ENCODE results near the gene IFT80.
A peak's percentile ranks its signal among the peaks of the same experiment; 100 is the strongest.

Gene IFT80

DNA sequence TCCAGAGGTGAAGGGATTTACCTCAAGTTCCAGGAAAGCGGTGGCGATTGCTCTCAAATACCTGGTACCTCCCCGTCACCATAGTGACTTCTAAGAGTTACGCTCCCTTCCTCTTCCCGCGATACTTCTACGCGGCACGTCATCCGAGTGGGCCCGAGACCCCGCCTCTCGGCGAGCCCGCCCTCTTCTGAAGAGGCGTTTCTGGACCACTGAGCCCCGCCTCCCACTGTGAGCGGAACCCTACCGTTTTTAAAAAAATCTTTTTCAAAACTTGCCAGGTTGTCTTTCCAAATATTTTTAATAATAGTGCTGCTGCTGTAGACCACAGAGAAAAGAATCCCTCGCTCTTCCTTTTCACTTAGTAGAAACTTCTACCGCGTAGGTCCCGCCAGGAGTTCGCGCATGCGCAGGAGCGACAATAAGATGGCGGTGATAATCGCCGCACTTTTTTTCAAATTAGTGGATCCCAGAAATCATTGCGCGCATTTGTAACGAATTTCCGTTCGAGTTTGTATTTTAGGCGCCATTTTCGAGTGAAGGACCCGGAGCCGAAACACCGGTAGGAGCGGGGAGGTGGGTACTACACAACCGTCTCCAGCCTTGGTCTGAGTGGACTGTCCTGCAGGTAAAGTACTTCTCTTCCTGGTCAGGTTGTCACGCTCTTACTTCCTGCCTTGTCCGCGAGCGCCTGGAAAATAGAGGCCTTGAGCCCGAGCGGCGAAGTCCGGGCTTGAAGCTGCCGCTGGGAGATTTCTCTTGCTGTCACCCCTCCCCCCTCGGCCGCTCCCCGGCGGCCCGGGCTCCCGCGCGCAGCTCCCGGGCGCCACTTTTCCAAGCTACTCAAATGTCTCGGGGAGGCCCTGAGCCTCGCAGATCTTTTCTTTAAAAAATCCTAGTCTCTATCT lies at the start of gene IFT80, which contains the start of gene SMC4:
Gene IFT80 (minus strand): TSS at position 101 of the 905 bp plus-strand sequence. CDS start 14,625 bp downstream, outside the sequence.
Gene SMC4 (plus strand): TSS at position 526 of the 905 bp plus-strand sequence. CDS start 1,177 bp downstream, outside the sequence.
- peak; percentile 77 for DNase-seq (ENCODE audit: low read depth)

DNA sequence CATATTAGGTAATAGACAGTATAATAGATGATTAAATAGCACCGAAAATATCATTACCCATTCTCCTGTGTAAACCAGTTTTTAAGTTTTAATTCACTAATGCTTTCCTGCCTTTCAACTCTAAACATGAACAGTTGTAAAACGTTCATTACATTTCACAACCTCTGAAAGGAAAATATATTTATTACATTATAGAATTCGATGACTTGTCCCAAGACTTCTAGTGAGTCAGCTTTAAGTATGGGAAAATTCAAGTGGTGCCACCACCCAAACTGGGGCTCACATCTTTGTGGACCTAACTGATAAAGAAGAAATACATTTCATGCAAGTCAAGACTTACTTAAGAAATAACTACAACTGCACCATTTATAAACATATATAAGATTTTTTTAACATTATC lies 48.5 kb upstream of the IFT80 start:
- no peak for DNase-seq (ENCODE audit: low read depth)

DNA sequence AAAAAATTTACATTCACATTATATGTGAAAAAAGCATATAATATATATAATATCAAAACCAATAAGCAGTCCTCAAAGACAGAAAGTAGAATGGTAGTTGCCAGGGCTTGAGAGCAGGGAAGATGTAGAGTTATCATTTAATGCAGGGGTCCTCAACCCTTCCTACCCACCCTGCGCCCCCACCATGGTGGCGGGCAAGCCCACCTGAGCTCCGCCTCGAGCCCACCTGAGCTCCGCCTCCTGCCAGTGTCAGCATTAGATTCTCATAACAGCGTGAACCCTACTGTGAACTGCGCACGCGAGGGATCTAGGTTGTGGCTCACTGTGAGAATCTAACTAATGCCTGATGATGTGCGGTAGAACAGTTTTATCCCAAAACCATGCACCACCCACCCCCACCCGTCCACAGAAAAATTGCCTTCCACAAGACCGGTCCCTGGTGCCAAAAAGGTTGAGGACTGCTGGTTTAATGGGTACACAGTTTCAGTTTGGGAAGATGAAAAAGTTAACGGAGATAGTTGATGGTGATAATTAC lies 47.6 kb upstream of the IFT80 start:
- no peak for DNase-seq (ENCODE audit: low read depth)

DNA sequence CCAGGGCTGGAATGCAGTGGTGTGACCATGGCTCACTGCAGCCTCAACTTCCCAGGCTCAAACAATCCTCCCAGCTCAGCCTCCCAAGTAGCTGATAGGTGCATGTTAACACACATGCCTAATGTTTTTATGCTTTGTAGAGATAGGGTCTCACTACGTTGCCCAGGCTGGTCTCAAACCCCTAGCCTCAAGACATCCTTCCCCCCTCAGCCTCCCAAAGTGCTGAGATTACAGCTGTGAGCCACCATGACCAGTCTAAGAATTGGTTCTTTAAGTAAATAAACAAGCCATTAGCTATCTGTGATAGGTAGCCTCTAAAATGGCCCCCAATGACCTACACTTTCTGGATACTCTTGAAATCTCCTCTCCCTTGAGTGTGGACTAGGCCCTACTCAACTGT lies 46.8 kb upstream of the IFT80 start:
- no peak for DNase-seq (ENCODE audit: low read depth)

DNA sequence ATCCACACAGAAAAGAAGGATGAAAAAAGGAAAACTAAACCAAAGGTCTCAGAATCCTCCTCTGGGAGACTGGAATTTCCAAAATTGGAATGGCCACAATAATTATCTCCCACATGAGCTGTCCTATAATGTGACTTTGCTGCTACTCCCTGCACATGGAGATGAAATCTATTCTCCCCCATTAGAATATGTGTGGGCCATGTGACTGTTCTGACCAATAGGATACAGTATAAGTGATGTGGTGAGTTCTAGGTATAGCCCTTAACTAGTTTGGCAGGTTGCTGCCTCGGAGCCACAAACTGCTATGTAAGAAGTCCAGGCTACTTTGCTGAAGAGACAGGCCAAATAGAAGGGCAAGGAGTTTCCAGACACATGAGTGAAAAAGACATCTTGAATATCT lies 45.4 kb upstream of the IFT80 start:
- no peak for DNase-seq (ENCODE audit: low read depth)

DNA sequence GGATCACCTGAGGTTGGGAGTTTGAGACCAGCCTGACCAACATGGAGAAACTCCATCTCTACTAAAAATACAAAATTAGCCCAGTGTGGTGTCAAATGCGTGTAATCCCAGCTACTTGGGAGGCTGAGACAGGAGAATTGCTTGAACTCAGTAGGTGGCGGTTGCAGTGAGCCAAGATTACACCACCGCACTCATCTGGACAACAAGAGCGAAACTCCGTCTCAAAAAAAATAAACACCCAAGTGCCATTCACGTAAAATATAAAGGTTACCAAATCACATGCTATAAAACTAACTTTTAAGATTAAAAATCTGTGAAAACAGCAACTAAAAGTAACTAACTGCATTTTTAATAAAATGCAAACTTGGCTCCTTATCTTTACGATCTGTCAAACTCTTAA lies 41.7 kb upstream of the IFT80 start:
- DNase-seq (ENCODE audit: low read depth) = no peak

DNA sequence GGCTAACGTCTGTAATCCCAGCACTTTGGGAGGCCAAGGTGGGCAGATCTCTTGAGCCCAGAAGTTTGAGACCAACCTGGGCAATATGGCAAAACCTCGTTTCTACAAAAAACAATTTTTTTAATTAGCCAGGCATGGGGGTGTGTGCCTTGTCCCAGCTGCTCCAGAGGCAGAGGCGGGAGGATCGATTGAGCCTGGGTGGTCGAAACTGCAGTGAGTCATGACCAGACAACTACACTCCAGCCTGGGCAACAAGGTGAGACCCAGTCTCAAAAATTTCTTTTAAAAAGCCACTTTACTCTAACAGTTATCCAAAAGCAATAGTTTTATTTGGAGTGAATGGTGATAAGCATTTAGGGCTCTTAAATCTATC lies 38.0 kb upstream of the IFT80 start:
- DNase-seq (ENCODE audit: low read depth) = no peak

DNA sequence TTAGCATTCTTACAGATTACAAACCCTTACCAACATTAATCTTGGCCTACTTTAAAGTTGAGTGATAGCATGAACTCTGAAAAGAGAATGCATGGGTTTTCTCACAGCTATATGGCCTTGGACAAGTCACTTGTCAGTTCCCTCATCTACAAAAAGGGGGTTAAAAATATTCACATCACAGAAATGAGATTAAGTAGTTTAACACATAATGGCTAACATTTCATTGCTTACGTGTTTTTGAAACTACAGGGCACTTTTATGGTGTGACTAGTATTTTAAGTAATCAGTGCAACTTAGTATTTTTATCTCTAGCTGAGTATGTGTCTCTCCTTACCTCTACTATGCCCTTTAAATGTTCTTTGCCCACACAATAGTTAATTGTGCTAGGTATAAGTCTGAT lies 36.7 kb upstream of the IFT80 start:
- no peak for DNase-seq (ENCODE audit: low read depth)

DNA sequence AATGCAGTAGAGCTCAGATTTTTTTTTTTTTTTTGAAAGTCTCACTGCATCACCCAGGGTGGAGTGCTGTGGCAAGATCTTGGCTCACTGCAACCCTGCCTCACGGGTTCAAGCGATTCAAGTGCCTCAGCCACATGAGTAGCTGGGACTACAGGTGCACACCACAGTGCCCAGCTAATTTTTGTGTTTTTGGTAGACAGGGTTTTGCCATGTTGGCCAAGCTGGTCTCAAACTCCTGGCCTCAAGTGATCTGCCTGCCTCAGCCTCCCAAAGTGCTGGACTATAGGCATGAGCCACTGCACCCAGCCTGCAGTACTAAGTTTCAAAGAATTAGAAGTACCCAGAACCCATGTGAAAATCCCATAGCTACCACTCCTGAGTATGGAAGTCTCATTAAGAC lies 36.1 kb upstream of the IFT80 start:
- no peak for DNase-seq (ENCODE audit: low read depth)

DNA sequence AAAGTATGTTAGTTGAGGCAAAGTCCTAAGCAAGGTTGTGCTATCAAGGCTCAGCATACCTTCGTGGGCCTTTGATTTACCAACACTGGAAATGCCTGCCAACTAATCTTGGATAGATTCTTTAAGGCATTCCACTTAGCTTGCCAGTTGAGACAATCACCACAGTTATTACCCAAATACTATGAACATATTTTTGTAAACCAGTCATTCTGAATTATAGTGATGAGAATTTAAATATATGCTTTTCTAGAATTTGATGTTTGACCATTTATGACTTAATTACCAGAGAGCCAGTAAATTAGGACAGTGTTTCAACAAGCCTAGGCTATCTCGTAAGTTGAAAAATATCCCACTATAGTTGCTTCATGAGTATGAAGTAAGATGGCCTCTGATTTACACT lies 35.0 kb upstream of the IFT80 start:
- no peak for DNase-seq (ENCODE audit: low read depth)

DNA sequence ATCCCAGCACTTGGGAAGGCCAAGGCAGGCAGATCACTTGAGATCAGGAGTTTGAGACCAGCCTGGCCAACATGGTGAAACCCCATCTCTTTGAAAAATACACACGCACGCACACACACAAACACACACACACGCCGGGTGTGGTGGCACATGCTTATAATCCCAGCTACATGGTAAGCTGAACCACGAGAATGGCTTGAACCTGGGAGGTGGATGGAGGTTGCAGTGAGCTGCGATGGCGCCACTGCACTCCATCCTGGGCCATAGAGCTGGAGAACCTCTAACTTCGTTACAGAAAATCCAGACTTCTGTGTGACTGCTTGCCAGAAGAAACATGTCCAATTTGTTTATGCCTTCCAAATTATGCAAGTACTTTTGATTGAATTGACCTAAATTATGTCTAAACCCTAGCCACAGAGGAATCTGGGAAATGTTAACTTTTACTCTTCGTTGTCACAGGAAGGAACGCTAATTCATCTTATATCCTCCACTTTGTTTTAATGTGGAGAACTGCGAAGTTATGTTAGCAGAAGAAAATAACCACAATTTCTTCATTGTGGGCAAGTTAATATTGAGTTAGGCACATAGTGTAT lies 28.9 kb upstream of the IFT80 start:
- no peak for DNase-seq (ENCODE audit: low read depth)

DNA sequence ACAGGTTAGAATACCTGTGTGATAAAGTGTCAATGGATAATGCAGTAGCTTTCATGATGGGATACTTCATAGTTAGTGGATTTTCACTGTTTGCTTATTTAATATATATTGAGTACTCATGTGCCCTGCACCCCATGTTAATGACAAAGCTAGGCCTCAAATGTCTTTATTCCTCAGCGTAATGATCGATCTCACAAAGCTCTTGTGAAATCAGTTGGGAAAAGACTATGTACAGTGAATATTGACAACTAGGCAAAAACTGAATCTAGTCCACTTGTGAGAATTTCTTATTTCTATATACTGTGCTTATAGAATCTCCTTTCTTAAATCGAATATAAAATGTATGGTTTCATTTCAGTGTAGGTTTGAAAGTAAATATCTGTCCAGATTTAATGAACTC lies 18.3 kb upstream of the IFT80 start:
- no peak for DNase-seq (ENCODE audit: low read depth)

DNA sequence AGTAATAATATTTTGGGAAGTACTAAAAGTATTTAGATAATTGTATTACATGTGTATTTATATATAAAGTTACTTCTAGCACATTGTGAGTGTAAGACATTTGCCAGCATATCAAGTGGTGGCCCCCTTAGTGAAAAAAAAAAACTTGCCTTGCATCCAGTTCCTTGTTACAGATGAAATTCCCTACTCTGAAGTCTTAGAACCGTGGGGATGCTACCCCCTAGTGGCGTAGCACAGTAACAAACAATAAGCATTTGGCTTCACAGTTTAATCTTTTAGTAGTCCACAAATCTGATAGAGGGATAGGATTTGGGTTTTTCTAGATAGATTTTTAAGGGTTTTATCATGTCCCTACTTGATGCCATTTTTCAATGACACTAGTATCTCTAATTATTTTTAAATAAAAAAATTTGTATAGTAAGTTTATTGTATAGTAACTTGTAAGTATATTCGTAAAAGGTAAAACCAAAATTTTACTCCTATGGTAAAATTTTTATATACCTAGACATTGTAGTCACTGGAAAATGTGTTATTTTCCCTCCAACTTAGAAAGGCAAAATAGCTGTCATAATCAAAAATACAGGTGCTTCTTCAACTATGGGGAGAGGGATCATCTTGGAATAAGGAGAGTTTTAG lies 14.7 kb upstream of the IFT80 start:
- DNase-seq (ENCODE audit: low read depth) = no peak

DNA sequence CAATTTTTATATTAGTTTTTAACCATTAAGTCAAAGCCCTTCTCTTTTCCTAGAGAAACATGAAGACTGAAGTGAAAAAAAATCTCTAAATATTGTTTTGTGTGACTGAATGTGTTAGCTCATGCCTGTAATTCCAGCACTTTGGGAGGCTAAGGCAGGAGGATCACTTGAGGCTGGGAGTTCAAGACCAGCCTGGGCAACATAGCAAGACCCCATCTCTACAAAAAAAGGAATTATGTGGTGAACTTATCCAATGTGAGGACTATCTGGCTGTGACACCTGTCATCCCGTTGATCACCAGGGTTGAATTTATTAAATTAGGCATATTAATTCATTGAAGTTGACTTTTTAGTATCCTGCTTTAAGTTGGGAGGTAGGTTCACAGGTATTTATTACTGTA lies 13.5 kb upstream of the IFT80 start:
- no peak for DNase-seq (ENCODE audit: low read depth)

DNA sequence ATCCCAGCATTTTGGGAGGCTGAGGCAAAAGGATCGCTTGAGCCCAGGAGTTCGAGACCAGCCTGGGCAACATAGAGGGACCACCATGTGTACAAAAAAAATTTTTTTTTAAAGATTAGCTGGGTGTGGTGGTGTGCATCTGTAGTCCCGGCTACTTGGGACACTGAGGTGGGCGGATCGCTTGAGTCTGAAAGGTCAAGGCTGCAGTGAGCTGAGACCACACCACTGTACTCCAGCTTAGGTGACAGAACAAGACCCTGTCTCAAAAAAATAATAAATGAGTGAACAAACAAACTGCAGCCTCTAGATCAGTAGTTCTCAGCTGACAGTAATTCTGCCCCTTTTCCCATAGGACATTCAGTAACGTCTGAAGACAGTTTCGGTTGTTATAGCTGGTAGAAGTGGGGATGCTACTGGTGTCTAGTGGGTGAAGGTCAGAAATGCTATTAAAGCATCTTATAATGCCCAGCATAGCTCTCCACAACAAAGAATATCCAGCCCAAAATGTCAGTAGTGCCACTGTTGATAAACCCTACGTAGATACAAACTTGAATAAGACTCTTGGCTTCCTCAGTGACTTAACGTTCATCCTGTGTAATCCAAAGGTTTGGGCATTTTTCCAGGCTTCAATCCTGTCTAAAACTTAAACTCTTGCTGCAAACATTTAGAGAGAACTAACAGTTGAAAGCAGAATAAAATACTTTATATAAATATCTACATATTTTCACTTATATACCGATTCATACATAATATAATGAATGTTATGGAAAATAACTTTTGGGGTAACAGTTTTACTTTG lies 11.0 kb upstream of the IFT80 start:
- DNase-seq (ENCODE audit: low read depth) = no peak

DNA sequence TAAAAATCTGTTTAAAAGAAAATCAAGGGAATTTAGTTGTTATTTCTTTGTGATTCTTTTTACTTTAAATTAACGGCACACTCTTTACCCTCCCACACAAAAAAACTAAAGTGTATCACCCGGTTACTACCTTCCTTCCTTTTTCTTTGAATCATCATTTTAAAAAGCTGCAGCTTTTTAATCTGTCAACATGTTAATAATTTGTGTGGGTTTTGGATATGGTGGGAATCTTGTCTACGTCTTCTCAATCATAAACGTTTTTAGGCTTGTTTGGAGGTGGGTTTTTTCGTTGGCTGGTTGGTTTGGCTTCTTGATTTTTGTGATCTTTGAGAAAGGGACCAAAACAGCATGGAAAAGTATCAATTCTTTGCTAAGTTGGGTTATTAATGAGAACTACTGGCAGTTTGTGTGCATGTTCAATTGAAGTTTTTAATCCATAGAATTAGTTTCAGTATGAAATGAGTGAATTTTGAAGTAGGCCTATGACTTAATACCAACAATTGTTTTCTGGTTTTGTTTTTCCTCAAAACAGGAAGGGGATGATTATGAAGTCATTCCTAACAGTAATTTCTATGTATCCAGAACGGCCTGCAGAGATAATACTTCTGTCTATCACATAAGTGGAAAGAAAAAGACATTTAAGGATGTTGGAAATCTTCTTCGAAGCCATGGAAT lies 4.9 kb upstream of the IFT80 start:
- DNase-seq (ENCODE audit: low read depth) = no peak

DNA sequence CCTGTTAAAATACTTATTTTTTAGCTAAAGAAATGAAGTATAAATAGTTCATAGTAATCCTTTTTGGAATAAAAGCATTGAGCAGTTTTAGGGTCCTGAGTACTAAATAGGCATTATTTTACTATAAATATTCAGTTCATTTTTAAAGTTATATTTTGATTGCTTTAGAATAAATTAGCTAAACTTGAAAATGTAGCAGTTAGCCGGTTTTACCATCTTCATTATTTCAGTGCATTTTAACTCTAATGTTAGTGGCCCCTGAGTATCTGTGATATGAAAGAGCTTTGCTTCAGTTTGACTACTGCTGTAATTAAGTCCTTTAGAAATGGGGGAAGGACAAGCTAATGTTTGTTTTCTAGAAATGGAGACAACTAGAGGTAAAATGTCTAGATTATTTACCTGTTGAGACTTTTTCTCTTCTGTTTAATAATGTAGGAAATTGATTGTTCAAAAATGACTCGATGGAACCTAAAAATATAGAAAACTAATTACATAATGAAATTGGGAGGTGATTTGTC lies 4.1 kb upstream of the IFT80 start:
- DNase-seq (ENCODE audit: low read depth) = no peak

DNA sequence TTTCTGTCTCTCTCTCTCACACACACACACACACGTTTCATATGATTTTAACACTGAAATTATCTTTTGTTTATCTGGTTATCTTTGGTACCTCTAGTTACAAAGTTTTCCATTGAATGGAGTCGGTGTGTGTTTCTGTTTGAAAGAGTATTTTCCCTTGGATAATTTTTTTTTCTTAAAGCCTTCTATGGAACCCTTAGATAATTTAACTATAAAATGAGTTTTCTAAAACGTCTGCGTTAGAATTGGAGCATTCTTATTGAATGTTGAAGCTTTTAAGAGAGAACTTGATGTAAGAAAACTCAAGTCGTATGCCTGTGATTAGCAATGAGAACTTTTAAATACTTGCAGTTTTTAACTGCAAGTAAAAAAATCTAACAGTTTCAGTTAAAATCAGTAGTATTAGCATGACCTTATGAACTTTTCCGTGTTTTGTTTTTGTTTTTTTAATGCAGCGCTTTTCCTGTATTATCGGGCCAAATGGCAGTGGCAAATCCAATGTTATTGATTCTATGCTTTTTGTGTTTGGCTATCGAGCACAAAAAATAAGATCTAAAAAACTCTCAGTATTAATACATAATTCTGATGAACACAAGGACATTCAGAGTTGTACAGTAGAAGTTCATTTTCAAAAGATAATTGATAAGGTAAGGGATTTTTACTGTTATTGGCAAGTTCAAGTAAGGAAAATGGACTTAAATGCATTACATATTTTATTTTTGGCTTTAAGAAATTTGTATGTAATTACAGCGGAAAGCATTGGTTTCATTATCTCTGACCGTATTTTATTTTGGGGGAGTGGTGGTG lies 3.4 kb upstream of the IFT80 start:
- DNase-seq (ENCODE audit: low read depth) = no peak

DNA sequence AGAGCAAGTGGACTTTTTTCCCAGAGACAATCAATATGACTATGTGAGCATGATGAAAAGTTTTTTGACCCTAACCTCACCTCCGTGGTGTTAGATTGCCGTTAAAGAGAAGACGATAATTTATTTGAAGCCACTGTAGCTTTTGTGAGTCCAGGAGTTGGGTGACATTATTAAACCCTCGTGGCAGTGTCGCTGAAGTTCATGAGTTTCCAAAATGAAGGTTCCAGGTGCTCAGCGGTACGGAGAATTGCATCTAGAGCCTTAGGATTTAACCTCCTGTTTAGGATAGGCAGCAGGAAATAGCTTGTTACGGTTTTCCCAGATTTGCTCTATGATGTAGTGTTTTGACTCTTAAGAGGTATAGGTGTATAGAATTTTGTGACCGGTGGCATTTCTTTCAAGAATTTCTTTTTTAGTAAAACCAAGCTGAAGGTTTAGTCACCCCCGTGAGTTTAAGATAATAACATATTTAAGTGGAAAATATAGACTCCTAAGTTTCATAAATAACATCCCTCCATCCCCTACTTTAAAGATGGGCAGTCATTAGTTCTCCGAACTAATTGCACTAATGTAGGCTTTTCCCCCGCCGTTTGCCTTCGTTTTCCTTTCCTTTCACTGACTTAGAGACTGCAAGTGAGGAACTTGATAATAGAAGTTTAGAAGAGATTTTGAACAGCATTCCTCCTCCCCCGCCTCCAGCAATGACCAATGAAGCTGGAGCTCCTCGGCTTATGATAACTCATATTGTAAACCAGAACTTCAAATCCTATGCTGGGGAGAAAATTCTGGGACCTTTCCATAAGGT lies 2.5 kb upstream of the IFT80 start:
- DNase-seq (ENCODE audit: low read depth) = no peak
